Fibroblast of lung (primary cell): ENCODE measurements around the gene ACTL10. TPM values are rescaled to one million over a fixed set of nuclear protein-coding genes. Genes with fewer than 3 reads are reported as not detected.
"Not testable (repeated sequence)": the region's sequence is repeated elsewhere in the genome, so short reads cannot be mapped to it uniquely, and the experiment has no call there.

Experiments used
- DNase-seq, 2 donors: peaks; one replicate each; pipeline versions ENCODE4 v3.0.0 to v3.0.0-alpha.2; 2010; ENCODE audit warnings: low read depth in 2 of 2
- H2AFZ ChIP-seq: 2 replicates; pipeline ENCODE4 v1.5.1; 2012; ENCODE audit warnings: low read length, control low read depth, inconsistent platforms
- H3K27ac ChIP-seq: 2 replicates; pipeline ENCODE4 v1.5.1; 2011; ENCODE audit warnings: low read length, control low read depth; ENCODE audit not compliant: insufficient read depth
- H3K27me3 ChIP-seq: 2 replicates; pipeline ENCODE4 v1.5.1; 2011; ENCODE audit warnings: mild to moderate bottlenecking, low read length; ENCODE audit not compliant: control insufficient read depth, insufficient read depth
- H3K36me3 ChIP-seq: 2 replicates; pipeline ENCODE4 v1.5.1; 2011; ENCODE audit warnings: low read length; ENCODE audit not compliant: control insufficient read depth, insufficient read depth
- H3K4me1 ChIP-seq: 2 replicates; pipeline ENCODE4 v1.5.1; 2011; ENCODE audit warnings: low read length; ENCODE audit not compliant: control insufficient read depth, insufficient read depth; ENCODE audit errors: extremely low read depth
- H3K4me2 ChIP-seq: 2 replicates; pipeline ENCODE4 v1.5.1; 2011; ENCODE audit warnings: low read length, control low read depth; ENCODE audit not compliant: insufficient read depth; ENCODE audit errors: extremely low read depth
- H3K4me3 ChIP-seq, 4 experiments: fragments of 200-600 bp in 1 of 4; sonication (generic) in 1 of 4; replicated peaks in 1 of 4; 2 replicates each; pipeline ENCODE4 v1.5.1; 2011 to 2016; ENCODE audit warnings: low read length in 4 of 4, low read depth in 3 of 4, mild to moderate bottlenecking in 3 of 4, control low read depth in 2 of 4, inconsistent platforms in 1 of 4, mixed read lengths in 1 of 4; ENCODE audit not compliant: insufficient read depth in 1 of 4; ENCODE audit errors: control extremely low read depth in 1 of 4
- H3K79me2 ChIP-seq: 2 replicates; pipeline ENCODE4 v1.5.1; 2012; ENCODE audit warnings: mild to moderate bottlenecking, low read length, inconsistent platforms; ENCODE audit not compliant: control insufficient read depth, insufficient read depth
- H3K9ac ChIP-seq: 2 replicates; pipeline ENCODE4 v1.5.1; 2011; ENCODE audit warnings: mild to moderate bottlenecking, low read length, control low read depth; ENCODE audit not compliant: insufficient read depth
- H3K9me3 ChIP-seq: 2 replicates; pipeline ENCODE4 v1.5.1; 2012; ENCODE audit warnings: low read depth, low read length; ENCODE audit not compliant: control insufficient read depth, insufficient read depth
- H4K20me1 ChIP-seq: 2 replicates; pipeline ENCODE4 v1.5.1; 2011; ENCODE audit warnings: low read length; ENCODE audit not compliant: control insufficient read depth, insufficient read depth; ENCODE audit errors: extremely low read depth
- CTCF ChIP-seq, 2 donors: IDR thresholded peaks in 1 of 2; conservative IDR thresholded peaks in 1 of 2; 1 replicate in 1 of 2; 2 replicates in 1 of 2; pipeline ENCODE4 v1.5.1; 2011 to 2012; ENCODE audit warnings: low read length in 2 of 2, control low read depth in 1 of 2, inconsistent platforms in 1 of 2, low read depth in 1 of 2, mild to moderate bottlenecking in 1 of 2
- EZH2 ChIP-seq: IDR thresholded peaks from 2 replicates; pipeline ENCODE4 v1.5.1; 2012; ENCODE audit warnings: low read length, control low read depth, mild to moderate bottlenecking; ENCODE audit errors: missing control alignments
- polyA plus RNA-seq, 2 donors: library from polyadenylated mRNA; depleted of rRNA in 1 of 2; stranded (reverse) in 1 of 2; unstranded in 1 of 2; fragments of >200 nt; gene quantifications; 2 replicates each; pipeline ENCODE4 v1.2.1, GENCODE V29; 2011 to 2012; ENCODE audit warnings: missing spikeins in 1 of 2
- total RNA-seq: library from RNA; depleted of rRNA; stranded (reverse); fragments of >200 nt; gene quantifications from 2 replicates; pipeline ENCODE4 v1.2.1, GENCODE V29; 2014

Gene ACTL10
- total and polyA plus RNA-seq, 2 donors (not counting 1 experiment from before 2014, with no cell fraction given), result 0.32 to 2.0 TPM

GRCh38 chr20:33629533-33629932 lies 37.2 kb upstream of the ACTL10 start:
- Histone ChIP-seq H3K4me3 (no peak overlapping the region), H3K9me3 (no peaks in the 10 kb centered on the region), H3K27ac (no peak overlapping the region), H3K27me3 (no peaks in the 10 kb centered on the region), H4K20me1 (no peaks in the 10 kb centered on the region), H3K79me2 (no peaks in the 10 kb centered on the region), H3K9ac (no peak overlapping the region), H3K4me2 (no peak overlapping the region), H3K4me1 (no peaks in the 10 kb centered on the region), H2AFZ (no peak overlapping the region), H3K36me3 (no peaks in the 10 kb centered on the region)
- DNase-seq, result no peak
- TF ChIP-seq CTCF (conservative IDR thresholded peaks at IDR 0.05 in 1 of 2, IDR thresholded peaks at IDR 0.05 in 1 of 2; ENCODE audit: low read depth in 1 of 2, low read length in 2 of 2) (no peak), EZH2 (no peak)

GRCh38 chr20:33629979-33630378 lies 36.8 kb upstream of the ACTL10 start:
- no peak overlapping the region for H3K27ac ChIP-seq
- no peak for DNase-seq
- H3K9ac ChIP-seq, result no peak overlapping the region
- no peak overlapping the region for H3K4me2 ChIP-seq
- no peaks in the 10 kb centered on the region for H3K36me3 ChIP-seq
- no peaks in the 10 kb centered on the region for H3K27me3 ChIP-seq
- no peak overlapping the region for H2AFZ ChIP-seq
- no peaks in the 10 kb centered on the region for H3K4me1 ChIP-seq
- H3K9me3 ChIP-seq, result no peaks in the 10 kb centered on the region
- H4K20me1 ChIP-seq, result no peaks in the 10 kb centered on the region
- H3K4me3 ChIP-seq, result no peak overlapping the region
- no peak for TF ChIP-seq EZH2
- no peak for TF ChIP-seq CTCF (conservative IDR thresholded peaks at IDR 0.05 in 1 of 2, IDR thresholded peaks at IDR 0.05 in 1 of 2; ENCODE audit: low read depth in 1 of 2, low read length in 2 of 2)
- no peaks in the 10 kb centered on the region for H3K79me2 ChIP-seq

- H2AFZ ChIP-seq, result no peak overlapping the region
- no peaks in the 10 kb centered on the region for H3K4me1 ChIP-seq
- no peaks in the 10 kb centered on the region for H3K36me3 ChIP-seq
- no peak for TF ChIP-seq EZH2
- TF ChIP-seq CTCF (conservative IDR thresholded peaks at IDR 0.05 in 1 of 2, IDR thresholded peaks at IDR 0.05 in 1 of 2; ENCODE audit: low read depth in 1 of 2, low read length in 2 of 2), result no peak
- peak in 1 of 2 donors; percentile 22 for DNase-seq
- H3K79me2 ChIP-seq, result no peaks in the 10 kb centered on the region
- no peak overlapping the region for H3K27ac ChIP-seq
- H3K27me3 ChIP-seq, result no peaks in the 10 kb centered on the region
- H4K20me1 ChIP-seq, result no peaks in the 10 kb centered on the region
- H3K4me2 ChIP-seq, result no peak overlapping the region
- no peak overlapping the region for H3K9ac ChIP-seq
- H3K4me3 ChIP-seq, result no peak overlapping the region
- H3K9me3 ChIP-seq, result no peaks in the 10 kb centered on the region
These were observed 36.2 kb upstream of the ACTL10 start for GRCh38 chr20:33630507-33630906.

- H2AFZ ChIP-seq, H3K4me2 ChIP-seq, DNase-seq, H3K4me3 ChIP-seq, H3K9ac ChIP-seq, H3K4me1 ChIP-seq, H3K36me3 ChIP-seq, H3K27ac ChIP-seq, H3K27me3 ChIP-seq, H3K79me2 ChIP-seq, H3K9me3 ChIP-seq, H4K20me1 ChIP-seq: not testable (repeated sequence)
These were observed 34.8 kb upstream of the ACTL10 start for GRCh38 chr20:33631910-33632309.
